ENCODE measurements around the gene JMJD8.
A peak's percentile ranks its signal among the peaks of the same experiment; 100 is the strongest.

Gene JMJD8, protein sequence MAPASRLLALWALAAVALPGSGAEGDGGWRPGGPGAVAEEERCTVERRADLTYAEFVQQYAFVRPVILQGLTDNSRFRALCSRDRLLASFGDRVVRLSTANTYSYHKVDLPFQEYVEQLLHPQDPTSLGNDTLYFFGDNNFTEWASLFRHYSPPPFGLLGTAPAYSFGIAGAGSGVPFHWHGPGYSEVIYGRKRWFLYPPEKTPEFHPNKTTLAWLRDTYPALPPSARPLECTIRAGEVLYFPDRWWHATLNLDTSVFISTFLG

DNA sequence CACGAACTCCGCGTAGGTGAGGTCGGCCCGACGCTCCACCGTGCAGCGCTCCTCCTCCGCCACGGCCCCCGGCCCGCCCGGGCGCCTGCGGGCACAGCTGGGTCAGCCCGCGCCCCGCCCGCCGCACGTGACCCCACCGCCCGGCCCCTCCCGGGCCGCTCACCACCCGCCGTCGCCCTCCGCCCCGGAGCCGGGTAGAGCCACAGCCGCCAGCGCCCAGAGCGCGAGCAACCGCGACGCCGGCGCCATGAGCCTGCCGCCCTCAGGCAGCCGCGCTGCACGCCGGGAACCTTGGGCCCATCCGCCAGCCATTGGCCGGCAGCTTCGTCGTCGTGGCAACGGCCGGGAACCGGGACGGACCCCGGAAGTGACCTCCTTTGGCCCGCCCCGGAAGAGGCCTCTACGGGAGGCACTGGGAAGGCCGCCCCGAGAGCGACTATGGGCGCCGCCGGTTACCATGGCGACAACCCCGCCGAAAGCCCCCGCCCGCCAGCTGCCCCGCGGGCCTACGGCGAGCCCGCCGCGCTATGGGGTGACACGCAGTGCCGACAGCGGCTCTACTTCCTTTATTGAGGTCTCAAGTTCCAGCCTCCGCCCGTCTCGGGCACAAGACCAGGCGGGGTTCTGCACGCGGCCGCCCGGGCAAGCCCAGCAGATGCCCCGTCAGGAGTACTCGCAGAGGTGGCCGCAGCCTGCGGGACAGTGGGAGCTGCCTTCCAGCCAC, at the start of gene JMJD8:
Gene JMJD8, minus strand, starts transcription at position 264 of the 724 bp plus-strand sequence. Its CDS starts 15 bp downstream, at position 249.
- peak; percentile 96 for DNase-seq

DNA sequence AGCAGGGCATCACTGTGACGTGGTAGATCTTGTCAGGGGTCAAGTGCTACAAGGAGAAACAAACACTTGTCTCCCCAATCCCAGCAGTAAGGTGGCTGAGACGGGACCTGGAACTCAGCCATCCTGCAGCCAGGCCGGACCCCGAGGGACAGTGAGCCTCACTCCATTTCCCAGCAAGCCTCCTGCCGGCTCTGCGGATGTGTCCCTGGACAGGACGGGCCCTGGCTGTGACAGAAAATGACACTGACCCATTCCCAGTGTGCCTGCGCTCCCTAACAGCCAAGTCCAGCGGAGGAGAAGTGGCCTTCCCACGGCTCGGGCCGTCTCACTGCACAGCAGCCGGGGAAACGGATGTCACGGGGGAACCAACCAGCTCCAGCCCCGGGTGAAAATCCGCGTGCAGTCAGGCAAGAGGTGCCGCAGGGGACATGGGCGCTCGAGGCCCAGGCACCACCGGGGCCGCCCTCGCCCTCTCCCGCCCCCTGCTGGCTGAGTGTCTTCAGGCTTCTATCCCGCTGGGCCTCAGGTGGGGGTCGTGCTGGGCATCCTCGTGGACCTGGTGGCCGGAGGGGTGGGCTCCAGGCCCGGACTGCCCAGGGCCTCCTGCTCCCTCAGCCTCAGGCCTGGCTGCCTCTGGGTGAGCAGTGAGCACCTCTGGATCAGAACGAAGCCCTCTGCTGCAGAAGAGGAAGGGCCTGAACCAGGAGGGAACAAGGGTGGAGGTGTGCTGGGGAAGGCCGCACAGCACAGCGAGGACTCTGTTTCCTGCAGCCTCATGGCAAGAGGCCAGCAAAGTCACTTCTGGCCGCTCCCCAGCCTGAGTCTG, 49.5 kb upstream of the JMJD8 start:
- DNase-seq: no peak

DNA sequence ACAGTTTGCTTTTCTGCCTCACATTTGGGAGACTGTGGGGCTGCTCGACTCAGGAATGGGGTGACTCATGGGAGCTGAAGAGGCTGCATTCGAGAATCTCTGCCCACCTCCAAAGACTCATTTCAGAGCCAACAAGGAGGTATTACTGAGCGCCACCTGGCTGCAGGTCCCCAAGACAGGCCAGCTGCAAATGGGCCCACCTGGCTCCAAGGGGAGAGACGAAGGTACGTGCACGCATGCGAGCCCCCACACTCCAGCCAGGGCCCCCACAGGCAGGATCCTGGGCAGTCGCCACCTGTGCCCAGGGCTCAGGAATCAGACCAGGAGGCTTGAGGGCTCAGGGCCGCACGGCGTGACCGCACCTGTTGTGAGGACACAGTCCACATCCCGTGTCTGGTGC, 48.8 kb upstream of the JMJD8 start:
- no peak for DNase-seq

DNA sequence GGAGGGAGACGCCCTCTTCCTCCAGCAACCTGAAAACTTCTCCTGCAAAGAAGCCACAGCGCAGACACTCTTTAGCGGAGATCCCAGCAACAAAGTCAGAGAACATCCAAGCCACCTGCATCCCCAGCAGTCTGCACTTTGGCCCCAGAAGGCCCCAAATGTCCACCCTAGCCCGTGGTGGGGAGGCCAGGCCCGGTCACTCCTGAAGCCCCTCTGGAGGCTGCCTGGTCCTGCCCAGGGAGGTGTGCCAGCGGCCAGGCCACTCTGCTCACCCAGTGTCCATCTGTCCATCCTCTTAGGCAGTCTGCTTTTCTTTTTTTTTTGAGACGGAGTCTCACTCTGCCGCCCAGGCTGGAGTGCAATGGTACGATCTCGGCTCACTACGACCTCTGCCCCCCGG, 48.2 kb upstream of the JMJD8 start:
- no peak for DNase-seq

DNA sequence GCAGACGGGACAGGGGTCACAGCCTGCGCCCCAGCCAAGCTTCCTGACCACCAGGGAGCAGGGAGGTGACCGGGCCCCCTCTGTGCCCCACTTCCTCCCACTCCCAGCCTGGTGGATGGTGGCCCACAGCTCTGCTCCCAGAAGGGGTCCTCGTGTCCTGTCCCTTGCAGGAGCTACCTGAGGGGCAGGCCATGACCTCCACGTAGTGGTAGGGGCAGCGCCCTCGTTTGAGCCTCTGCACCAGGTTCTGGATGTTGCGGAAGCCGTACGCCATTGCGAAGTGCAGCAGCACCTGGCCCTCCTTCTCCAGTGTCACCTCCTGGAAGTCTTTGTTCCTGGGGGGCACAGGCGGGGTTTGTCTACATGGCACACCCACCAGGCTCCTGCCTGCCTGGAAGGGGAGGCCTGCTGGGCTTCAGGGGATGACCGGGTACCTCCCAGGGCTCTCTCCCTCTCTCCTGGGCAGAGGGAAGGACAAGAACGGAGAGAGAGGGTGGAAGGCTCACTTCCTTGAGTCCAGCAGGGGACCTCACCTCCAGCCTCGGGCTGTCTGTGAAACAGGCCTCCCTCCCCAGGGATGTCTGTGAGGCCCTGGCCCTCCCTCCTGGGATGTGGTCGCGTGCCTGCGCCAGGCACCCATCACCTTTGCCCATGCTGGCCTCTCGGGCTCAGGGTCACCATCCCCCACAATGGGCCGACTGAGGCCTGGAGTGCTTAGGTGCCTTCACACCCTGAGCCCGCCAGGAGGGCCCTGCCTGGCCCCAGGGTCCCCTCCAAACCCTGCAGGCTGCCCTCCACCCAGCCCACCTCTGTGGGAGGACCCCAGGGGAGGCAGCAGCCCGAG, 46.8 kb upstream of the JMJD8 start:
- no peak for DNase-seq

DNA sequence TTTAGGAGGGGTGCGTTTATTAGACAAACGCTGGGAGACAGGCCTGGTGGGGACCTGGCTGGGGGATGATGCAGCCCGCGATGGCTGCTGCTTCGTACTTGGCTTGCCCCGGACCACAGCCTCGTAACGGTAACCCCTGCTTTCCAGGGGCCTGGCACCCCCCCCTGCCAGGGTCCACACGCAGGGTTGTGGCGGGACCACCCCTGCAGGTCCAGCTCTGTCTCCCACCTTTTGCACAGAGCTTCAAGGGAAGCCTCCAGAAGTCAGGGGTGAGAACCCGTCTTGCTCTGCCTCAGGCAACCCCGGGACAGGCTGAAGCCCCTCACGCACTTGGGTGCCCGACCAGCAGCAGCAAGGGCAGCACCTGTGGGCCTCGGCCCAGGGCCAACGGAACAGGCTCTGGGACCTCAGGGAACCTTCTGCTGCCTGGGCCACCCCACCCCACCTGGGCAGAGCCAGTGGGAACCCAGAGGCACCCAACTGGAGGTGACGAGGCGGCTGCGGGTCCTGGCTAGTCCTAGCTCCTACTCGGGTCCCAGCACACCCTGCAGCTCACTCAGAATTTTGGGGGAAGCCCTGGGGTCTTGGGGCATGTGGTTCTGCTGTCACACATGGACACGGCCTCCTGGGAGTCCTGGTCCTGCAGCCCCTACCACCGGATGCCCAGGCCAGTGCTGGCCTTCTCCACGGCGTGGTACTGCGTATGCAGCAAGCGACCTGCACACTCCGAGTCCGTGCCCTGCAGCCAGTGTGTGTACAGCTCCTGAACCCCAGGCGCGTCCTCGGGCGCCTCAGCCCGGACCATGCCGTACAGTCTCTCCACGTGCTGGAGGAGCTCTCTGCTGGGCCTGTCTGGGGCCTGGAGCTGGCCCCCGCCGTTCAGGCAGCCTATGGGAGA, 45.9 kb upstream of the JMJD8 start:
- DNase-seq: no peak

DNA sequence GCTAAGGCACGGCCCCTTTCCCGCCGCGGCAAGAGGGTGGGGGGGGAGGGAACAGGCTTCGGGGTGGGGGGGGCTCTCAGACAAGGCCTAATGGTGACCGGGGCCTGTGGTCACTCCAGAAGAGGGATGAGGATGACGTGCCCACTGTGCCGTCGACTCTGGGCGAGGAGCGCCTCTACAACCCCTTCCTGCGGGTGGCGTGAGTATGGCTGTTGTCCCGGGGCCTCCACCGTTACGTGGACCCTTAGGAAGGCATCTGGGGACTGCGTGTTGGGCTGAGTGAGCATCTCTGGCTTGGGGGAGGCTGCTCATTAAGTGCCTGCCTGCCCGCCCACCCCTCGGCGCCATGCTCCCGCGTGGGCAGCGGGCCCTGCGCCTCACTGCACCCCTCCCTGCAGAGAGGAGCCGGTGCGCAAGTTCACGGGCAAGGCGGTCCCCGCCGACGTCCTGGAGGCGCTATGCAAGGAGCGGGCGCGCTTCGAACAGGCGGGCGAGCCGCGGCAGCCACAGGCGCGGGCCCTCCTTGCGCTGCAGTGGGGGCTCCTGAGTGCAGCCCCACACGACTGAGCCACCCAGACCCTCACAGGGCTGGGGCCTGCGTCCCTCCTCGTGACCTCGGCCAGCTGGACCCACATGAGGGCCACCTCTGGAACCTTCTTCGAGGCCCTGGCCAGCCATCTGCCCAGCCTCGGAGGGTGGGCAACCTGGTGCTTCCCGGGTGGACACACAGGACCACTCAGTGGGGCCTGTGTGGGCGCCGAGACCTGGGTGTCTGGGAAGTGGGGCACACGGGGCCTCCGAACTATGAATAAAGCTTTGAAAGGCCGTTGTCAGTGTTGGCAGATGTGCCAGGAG, 45.0 kb upstream of the JMJD8 start:
- DNase-seq: no peak

DNA sequence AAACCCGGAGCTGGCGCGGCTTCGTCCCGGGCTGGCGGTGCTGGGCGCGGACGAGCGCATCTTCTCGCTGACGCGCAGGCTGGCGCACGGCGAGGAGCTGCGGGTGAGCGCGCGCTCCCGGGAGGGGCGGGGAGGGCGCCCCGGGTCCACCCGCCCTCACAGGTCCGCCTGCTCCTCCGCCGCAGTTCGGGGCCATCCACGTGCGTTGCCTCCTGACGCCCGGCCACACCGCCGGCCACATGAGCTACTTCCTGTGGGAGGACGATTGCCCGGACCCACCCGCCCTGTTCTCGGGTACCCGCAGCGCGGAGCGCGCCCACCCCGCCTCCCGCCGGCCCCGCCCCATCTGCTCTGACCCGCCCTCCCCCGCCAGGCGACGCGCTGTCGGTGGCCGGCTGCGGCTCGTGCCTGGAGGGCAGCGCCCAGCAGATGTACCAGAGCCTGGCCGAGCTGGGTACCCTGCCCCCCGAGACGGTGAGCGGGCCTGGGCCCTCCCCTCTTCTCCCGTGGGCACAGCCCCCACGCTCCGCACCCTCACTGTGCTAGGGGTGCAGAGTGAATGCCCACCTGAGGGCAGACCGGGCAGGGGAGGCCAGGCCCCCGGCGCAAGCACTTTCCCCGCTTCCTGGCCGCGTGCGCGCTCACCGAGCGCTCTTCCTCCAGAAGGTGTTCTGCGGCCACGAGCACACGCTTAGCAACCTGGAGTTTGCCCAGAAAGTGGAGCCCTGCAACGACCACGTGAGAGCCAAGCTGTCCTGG, 44.2 kb upstream of the JMJD8 start:
- peak; percentile 84 for DNase-seq

DNA sequence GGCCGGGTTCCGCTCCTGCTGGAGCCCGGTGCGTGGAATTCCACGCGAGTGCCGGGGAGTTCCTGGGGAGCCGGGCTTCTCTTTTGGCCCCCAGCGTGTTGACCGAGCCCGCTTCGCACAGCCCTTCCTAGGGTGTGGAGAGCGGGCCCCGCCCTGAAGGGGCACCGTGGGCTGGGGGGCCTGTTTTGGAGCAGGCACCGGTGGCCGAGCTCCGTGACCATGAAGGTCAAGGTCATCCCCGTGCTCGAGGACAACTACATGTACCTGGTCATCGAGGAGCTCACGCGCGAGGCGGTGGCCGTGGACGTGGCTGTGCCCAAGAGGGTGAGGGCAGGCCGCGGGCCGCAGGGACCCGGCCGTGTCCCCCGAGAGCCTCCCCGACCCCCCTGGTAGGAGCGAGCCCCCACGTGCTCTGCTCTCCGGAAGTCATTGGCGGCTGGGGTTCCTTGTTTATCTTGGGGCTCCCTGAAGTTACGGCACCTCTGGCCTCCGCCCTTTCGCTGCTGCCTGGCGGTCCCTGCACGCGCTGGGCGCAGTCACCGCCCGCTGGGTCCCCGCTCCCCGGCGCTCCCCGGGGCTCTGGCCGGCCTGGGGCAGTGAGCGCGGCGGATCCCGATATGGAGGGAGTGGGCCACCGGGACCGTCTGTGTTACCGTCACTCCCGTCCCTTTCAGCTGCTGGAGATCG, 43.3 kb upstream of the JMJD8 start:
- DNase-seq: peak; percentile 6

DNA sequence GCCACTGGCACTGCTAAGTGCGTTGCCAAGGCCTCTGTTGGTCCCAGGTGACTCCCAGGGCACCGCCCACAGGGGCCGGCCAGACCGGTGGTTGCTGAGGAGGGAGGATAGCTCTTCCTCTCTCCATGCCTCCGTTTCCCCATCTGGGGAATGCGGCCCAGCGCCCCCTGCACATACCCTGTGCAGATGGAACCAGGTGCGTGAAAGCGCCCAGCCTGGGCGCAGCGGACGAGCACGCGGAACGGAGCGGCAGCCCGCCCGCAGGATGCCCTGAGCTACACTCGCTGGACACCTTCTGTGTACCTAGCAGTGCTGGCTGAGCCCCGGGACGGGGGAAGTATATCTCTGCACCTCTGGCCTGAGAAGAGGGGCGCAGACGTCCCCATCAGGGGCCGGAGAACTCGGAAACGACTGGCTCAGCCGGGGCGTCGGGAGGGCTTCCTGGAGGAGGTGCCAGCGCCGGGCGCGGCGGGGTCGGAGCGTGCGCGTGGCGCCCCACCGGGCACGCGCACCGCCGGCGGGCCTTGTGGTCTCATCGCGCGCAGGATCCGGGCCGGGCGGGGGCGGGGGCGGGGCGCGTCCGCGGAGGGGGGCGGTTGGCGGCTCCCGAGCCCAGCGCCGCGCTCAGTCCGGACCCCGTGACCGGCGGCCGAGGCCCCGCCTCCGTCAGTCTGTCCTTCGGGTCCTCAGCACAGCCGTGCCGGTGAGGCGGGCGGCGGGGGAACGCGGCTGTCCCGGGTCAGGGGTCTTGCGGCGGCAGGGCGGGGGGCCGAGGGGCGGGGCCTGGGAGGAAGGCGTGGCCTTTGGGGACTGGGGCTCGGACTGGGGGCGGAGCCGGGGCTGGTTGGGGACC, 42.5 kb upstream of the JMJD8 start, which contains the start of the genes CCDC78 and HAGHL:
Gene CCDC78, minus strand, starts transcription at position 6 of the 853 bp plus-strand sequence. CDS start 76 bp downstream, outside the sequence.
Gene HAGHL, plus strand, starts transcription at position 669 of the 853 bp plus-strand sequence. CDS start 404 bp downstream, outside the sequence.
- DNase-seq: peak; percentile 79

DNA sequence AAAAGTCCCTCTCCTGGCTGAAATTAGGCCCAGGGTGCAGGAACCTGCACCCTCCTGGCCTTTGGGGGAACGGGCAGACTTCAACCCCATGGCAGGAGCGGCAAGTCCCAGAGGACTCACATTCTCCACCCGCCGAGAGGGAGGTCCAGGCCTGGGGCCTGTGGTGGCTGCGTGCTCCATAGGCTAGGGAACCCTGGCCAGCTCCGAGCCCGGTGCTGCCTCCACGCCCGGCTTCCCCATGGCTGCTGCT, 42.0 kb upstream of the JMJD8 start:
- no peak for DNase-seq

DNA sequence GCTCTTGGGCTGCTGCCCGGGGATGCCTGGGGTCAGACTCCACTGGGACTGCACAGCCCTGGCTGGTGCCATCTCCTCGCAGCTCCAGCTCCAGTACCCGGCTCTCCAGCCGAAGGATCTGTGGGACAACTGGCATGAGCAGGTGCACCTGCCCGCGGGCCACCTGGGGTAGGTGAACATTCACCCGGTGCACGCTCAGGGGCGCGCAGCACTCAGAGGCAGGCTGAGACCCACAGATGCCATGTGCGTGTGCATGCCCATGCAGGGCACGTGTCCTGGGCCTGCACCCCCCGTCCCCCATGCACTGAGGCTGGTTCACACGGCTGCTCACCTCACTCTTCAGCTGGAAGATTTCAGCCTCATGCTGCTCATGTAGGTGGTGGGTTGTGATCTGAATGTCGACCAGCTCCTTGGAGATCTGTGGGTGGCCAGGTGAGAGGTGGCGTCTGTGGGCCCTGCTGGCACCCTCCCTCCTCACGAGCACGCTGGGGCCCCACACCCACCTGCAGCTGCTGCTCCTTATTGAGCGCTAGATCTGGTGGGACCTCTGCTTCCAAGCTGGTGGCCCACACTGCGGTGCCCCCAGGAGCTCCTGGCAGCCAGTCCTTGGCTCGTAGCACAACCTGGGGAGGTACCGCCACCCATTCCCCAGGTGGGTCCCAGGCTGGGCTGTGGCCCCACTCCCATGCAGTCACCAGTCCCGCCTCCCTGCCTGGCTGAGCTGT, 41.5 kb upstream of the JMJD8 start:
- DNase-seq: no peak

DNA sequence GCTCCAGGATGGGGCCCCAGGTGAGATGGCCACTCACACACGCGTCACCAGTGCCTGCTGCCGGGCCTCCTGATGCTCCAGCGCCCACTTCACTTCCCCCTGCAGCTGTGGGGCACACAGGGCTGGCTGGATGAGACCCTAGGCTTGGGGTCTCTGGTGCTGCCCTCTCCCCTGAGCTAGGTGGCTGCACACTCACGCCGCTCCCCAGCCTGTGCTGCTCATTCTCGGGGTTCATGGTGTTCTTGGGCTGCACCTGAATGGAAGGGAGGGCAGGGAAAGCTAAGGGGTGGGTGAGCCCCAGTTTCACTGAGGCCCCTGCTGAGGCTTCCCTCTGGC, 40.9 kb upstream of the JMJD8 start:
- DNase-seq: no peak

DNA sequence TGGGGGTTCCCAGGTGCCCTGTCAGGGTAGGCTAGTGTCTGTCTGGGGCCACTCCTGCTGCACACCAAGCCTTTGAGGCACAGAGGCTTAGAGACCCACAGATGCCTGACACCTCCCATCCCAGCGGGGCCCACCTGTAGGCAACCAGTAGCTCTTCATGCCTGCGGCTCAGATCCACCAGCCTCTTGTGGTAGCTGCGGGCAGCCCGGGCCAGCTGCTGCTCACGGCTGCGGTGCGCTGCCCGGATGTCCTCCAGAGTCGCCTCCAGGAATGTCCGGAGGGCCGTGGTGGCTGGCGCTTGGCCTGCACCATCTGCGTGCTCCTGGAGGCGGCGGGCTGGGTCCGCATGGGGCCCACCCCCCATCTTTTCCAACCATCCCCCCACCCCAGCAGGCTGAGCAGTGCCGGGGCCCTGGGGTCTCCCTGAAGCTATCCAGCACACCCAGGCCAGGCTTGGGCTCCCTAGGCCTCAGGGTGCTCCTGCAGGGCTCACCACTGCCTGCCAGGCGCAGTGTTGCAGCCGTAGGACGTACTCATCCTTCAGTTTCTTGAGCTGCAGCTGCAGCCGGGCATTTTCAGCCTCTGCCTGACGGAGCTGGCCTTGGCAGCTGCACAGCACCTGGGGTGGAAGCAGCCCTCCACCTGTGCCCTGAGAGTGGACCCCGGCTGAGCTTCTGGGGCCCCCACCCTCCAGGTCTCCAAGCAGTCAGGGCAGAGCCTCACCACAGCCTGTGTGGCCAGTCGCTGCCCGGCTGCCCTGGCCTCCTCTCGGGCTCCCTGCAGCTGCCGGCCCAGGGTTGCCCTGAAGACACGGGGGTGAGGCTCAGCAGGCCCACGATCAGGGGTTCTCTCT, 40.3 kb upstream of the JMJD8 start:
- DNase-seq: no peak

DNA sequence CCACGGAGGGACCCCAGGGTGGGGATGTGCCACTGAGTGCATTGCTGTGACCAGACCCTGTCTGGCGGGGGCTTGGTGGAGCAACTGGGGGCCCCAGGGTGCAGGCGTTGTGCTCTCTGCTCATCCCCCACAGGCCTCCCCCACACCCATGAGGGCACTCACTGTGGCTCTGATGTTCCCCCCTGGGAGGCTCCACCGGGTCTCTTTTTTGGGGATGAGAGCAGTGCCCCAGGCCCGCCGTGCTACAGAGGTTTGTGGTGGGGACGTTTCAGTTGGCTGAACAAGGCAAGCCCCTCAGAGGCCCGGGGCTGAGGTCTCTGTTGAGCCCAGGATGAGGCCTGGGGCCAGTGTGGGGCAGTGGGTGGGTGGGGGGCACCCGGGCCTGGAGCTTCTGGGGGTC, 39.6 kb upstream of the JMJD8 start:
- no peak for DNase-seq

DNA sequence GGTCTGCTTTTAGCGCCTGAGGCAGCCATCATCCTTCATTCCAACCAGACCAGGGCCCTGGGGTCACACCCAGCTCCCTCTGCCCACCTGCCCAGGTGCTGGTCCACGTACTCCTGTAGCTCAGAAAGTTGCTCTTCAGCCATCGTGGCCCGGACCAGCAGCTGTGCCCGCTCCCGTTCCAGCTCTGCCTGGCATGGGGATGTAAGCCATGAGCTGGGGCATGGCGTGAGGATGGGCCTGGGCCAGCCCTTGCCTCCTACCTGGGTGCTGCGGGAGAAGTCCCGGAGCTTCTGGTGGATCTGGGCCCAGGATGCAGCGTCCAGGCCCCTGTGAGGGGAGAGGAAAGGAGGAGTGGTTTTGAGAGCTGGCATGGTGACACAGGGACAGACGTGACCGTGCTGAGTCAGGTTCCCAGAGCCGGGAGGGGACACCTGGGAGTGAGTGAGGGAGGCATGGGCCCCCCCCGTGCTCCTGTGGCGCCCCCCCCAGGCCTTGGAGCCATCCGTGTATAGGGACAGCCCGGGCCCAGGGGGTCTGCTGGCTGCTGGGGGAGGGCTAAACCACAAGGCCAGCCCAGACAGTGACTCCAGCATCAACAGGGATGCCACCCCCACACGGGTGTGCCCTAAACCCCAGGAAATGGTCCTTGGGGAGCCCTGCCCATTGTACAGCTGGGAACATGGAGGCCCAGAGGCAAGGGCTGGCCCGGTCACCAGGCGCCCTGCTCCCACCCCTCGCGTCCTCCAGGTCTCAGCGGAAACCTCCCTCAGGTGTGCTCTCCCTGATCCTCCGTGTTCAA, 38.9 kb upstream of the JMJD8 start:
- DNase-seq: no peak
